Left hindlimb (tissue), 1 donor: ENCODE data around the gene MCF2L.

Experiments
- DNase-seq: peaks from one replicate; pipeline ENCODE4 v3.0.0-alpha.2; 2018

MCF2L gene

DNA sequence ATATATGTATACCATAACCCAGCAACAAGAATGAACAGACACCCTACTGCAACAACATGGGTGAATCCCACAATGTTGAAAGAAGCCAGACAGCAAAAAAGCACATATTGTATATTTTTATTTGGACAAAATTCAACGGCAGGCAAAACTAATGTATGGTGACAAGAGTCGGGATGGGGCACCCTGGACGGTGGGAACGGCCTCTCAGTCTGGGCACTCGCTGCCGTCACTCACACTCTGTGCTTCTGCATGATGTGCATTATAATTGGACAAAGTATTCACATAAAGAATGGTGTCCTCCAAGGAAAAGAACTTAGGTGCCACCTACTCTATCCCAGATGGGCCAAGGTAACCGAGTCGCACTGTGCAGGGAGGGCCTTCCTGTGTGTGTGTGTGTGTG lies 71.0 kb downstream of the MCF2L start:
- DNase-seq = no peak

DNA sequence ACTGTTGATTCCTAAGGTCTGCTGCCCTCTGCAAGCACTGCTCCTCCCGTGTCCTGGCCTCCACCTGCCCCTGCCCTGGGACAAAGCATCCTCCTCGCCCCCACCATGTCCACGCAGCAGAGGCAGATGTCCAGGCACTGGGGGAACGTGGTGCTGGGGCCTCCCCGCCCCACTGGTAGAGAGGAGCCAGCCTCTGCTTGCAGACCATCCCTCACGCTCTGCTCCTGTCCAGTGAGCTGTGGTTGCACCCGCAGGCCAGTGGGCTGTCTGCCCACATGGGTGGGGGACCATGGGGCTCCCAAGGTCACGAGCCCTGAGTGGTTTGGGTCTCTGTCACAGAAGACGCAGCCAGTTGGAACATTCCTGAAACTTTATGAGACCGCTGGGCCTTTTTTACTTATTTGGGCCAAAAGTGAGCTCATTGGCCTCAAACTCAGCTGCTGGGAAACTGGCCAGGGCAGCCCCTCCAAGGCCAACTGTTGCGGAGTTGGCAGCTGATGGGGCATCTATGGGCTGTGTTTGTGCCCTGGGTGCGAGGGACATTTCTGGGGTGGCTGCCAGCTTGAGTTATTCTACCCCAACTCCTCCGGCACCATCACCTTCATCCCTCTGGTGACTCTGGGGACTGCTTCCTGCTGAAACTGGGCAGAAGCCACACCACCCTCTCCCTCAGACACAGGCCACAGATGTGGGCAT lies 71.7 kb downstream of the MCF2L start:
- DNase-seq = peak; percentile 73

- no peak for DNase-seq
Measured at GRCh38 chr13:113041293-113041690, 72.3 kb downstream of the MCF2L start.

DNA sequence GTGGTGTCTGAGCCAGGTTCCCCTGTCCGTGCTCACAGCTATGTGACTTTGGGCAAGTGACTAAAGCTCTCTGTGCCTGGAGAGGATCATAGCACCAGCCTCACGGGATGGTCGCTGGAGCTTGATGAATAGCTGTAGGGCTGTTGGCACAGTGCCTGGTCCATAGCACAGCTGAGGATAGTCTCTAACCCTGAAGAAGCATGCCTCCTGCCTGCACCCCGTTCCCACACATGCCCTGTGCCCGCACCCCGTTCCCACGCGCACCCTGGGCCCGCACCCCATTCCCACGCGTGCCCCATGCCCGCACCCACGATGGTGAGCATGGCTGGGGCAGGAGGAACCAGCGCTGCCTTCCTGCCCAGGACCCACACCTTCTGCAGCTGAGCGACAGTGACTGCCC lies 72.9 kb downstream of the MCF2L start:
- no peak for DNase-seq

DNA sequence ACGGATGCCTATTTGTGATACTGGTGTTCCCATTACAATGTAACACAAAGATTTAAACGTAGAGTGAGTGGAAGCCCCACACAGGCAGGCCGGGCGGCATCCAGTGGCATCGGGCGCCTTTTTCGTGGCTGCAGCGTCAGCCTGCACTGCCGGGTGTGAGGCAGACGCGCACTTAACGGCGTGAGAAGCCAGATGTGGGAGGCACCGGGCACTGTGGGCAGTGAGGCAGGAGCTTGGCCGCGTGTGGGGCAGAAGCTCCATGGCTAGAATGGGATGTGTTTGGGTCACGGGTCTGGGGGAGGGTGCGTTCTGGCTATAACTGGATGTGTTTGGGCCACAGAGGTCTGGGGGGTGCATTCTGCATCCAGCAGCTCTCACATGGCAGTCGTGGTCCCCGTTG lies 73.4 kb downstream of the MCF2L start:
- DNase-seq = no peak

GRCh38 chr13:113043001-113043630 lies 74.1 kb downstream of the MCF2L start:
- DNase-seq = no peak

DNA sequence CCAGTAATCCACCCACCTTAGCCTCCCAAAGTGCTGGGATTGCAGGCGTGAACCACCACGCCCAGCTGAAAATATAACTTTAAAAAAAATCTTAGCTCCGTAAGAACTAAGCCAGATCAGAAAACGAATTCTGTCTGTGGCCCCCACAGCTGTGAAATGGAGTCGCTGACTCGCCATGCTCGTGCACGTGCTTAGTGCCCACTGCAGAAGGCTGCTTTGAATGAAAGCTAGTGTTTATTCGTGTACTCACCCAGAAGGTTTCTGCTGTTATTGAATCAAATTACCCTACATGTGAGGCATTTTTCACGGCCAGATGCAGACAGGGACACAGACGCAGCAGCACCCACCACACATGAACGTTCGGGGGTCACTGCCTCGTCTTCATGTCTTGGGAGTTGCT lies 74.9 kb downstream of the MCF2L start:
- no peak for DNase-seq

GRCh38 chr13:113044391-113045114 lies 75.5 kb downstream of the MCF2L start:
- DNase-seq = no peak

DNA sequence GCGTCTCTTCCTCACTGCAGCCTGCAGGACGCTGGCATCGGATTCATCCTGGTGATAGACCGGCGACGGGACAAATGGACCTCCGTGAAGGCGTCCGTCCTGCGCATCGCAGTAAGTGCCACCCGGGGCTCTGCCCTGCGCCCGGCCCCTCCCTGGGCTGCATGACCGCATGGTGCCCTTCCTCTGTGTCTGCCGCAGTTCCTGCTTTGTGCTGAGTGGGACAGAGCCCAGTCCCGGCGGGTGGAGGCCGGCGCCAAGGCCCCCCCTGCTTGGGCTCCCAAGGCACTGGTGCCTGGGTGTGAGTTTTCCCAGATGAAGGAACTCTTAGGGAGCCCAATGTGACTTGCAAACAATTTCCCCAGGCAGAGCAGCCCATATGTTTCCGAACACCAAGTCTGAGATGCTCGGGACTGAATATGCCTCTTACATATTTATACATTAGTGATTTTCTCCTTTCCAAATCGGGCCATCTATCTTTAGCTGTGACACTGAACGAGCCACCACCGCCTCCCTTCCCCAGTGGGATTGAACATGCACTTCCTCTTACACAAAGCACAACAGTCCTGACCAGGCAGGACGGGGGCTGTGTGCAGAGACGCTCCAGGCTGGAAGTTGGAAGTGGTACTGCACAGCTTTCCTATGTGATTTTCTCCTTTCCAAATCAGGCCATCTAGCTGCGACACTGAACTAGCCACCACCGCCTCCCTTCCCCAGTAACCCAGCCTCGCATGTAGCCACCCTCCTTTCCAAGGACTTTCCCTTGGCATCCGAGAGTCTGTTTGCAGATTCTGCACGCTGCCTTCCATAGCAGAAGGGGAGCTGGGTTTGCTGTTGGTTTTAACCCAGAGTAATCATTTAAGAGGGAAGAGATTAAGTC lies 76.5 kb downstream of the MCF2L start:
- no peak for DNase-seq

- DNase-seq = no peak
Measured at GRCh38 chr13:113046128-113046882, 77.3 kb downstream of the MCF2L start.

DNA sequence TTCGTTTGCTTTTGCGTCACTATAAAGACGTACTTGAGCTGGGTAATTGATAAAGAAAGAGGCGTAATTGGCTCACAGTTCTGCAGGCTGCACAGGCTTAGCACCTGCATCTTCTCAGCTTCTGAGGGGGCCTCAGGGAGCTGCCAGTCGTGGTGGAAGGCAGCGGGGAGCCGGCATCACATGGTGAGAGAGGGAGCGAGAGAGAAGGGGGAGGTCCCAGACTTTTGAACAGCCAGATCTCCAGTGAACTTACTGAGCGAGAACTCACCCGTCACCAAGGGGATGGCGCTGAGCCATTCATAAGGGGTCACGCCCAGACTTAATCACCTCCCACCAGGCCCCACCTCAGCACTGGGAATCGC lies 77.8 kb downstream of the MCF2L start:
- DNase-seq = peak; percentile 12

GRCh38 chr13:113047587-113047986 lies 78.6 kb downstream of the MCF2L start:
- peak; percentile 8 for DNase-seq

- DNase-seq = peak; percentile 12
Measured at GRCh38 chr13:113048766-113049165, 79.8 kb downstream of the MCF2L start.

- no peak for DNase-seq
Measured at GRCh38 chr13:113049521-113049941, 80.5 kb downstream of the MCF2L start.

DNA sequence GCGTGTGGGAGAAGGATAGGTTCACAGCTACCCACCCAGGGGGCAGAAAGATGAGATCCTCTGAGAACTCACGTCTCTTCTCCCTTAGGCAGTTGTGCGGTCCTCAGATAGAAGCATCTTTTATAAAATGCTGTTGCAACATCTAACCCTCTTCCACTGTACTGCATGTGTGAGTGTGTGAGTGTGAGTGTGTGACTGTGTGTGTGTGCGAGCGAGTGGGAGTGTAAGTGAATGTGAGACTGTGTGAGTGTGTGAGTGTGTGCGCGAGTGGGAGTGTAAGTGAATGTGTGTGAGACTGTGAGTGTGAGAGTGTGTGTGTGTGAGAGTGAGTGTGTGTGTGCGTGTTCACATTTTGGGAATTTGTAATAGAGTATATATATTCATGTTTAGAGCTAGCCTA lies 81.0 kb downstream of the MCF2L start:
- DNase-seq = no peak

- DNase-seq = no peak
Measured at GRCh38 chr13:113050734-113051431, 81.9 kb downstream of the MCF2L start.

GRCh38 chr13:113051641-113052040 lies 82.6 kb downstream of the MCF2L start:
- DNase-seq = no peak

DNA sequence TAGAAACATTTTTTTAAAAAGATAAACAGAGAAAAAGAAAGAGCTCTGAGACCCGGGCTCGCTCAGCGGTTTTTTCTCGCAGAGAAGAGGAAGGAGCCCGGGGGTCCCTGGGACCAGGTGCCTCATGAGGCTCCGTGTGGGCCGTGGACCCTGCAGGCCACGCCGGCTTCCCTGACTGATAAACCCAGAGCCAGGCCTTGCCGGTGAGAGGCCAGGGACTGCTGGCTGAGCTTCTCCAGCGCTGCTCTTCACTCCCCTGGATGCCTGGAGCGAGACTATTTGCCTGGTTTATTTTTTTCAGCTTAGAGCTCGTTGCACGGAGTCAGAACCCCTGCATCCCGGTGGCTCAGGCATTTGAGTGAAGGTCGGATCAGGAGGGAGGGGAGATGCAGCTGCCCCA lies 83.2 kb downstream of the MCF2L start:
- DNase-seq = no peak

DNA sequence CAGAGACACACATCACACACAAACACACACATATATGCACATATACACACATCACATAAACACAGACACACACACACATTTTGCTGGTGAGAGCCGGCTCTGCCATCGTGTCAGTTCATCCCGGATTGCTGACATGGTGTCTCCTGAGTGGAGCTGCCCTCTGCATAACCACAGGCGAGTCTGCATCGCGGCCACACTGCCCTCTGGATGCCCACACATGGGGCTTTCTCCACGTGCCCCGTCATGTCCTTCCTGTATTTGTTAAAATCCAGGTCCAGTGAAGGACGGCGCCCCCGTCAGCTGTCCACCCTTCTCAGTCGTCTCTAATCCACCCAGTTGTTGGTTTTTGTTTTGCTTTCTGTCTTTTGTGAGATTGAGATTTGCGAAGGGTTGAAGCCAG lies 84.0 kb downstream of the MCF2L start:
- DNase-seq = no peak

DNA sequence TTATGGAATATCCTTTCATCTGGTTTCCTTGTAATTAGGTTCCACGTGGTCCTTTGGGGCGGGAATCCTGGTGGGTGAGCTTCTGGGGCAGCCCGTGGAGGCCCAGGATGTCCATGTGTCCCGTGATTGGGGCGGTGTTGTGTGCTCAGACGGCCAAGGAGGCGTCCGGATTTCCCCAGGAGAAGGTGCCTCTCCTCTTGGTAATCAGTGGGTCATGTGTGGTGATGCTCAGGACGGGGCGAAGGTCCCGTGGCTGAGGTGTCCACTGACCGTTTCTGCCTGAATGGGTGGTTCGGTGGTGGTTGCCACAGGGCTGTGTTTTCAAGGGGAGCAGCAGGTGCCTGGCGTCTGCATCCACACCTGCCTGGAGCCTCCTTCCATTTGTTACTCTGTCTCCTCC lies 84.4 kb downstream of the MCF2L start:
- DNase-seq = no peak

GRCh38 chr13:113053801-113054604 lies 85.0 kb downstream of the MCF2L start:
- no peak for DNase-seq
